Gastroesophageal sphincter (tissue), 4 donors: Measurements from ENCODE around the gene THRAP3. TPM values are rescaled to one million over a fixed set of nuclear protein-coding genes. Genes with fewer than 3 reads are reported as not detected.

ENCODE experiments used
- ATAC-seq: fragments of 150-250 bp; one replicate; pipeline ENCODE4 v1.9.1; 2016; ENCODE audit warnings: mild to moderate bottlenecking, moderate library complexity
- H3K27ac ChIP-seq, 4 donors: fragments of 200-600 bp; sonication (generic) in 3 of 4; 1 replicate in 3 of 4; 2 replicates in 1 of 4; pipeline ENCODE4 v1.5.1; 2016 to 2019
- H3K27me3 ChIP-seq: fragments of 200-600 bp; sonication (generic); one replicate; pipeline ENCODE4 v1.5.1; 2019
- H3K36me3 ChIP-seq, 2 donors: fragments of 200-600 bp; sonication (generic); one replicate each; pipeline ENCODE4 v1.5.1; 2019; ENCODE audit warnings: control low read depth in 1 of 2
- H3K4me1 ChIP-seq, 3 donors: fragments of 200-600 bp; sonication (generic); 1 replicate in 2 of 3; 2 replicates in 1 of 3; pipeline ENCODE4 v1.5.1; 2016 to 2019; ENCODE audit warnings: control low read depth in 2 of 3
- H3K4me3 ChIP-seq, 2 donors: fragments of 200-600 bp; sonication (generic); one replicate each; pipeline ENCODE4 v1.5.1; 2019; ENCODE audit warnings: mild to moderate bottlenecking in 1 of 2, moderate library complexity in 1 of 2
- H3K9me3 ChIP-seq, 3 donors: fragments of 200-600 bp; sonication (generic); one replicate each; pipeline ENCODE4 v1.5.1; 2017 to 2019; ENCODE audit warnings: control low read depth in 2 of 3
- CTCF ChIP-seq, 4 experiments: fragments of 200-600 bp in 2 of 4; fragments of 450-650 bp in 2 of 4; sonication (generic) in 1 of 4; IDR thresholded peaks; one replicate each; pipeline ENCODE4 v1.5.1; 2017 to 2019; ENCODE audit warnings: antibody characterized with exemption in 4 of 4, mild to moderate bottlenecking in 2 of 4, moderate library complexity in 2 of 4
- EP300 ChIP-seq: sonication (generic); formaldehyde crosslinking; IDR thresholded peaks from one replicate; pipeline ENCODE4 v1.6.1; 2017; ENCODE audit warnings: antibody characterized with exemption, mild to moderate bottlenecking
- POLR2A ChIP-seq, 2 donors: fragments of 450-650 bp; IDR thresholded peaks; one replicate each; pipeline ENCODE4 v1.6.1; 2017; ENCODE audit warnings: antibody characterized with exemption in 2 of 2, mild to moderate bottlenecking in 2 of 2, moderate library complexity in 1 of 2
- POLR2AphosphoS5 ChIP-seq: sonication (generic); formaldehyde crosslinking; IDR thresholded peaks from one replicate; pipeline ENCODE4 v1.6.1; 2017; ENCODE audit warnings: antibody characterized with exemption
- WGBS, 2 donors: methylation state at CpG; one replicate each; pipeline ENCODE4 v1.1.5; 2018; ENCODE audit warnings: low coverage in 1 of 2; 5-methylcytosine and 5-hydroxymethylcytosine counted together
- total RNA-seq, 4 donors: library from RNA; depleted of rRNA; stranded (reverse); fragments of >200 nt; gene quantifications; one replicate each; pipeline ENCODE4 v1.1.0, GENCODE V29; 2016

Gene THRAP3
- total RNA-seq, 4 donors from 2014 or later, result 100 to 123 (median 114) TPM

- H3K4me1 ChIP-seq, result peaks cover 0 to 22% (median 6%) of the 10 kb centered on the region in 3 donors
- H3K27me3 ChIP-seq, result no peaks in the 10 kb centered on the region
- ATAC-seq, result no peak
- WGBS, 2 donors, result 73 to 100% methylated on average over 1 to 3 of the region's 34 CpGs
- peaks cover 0 to 75% of the 10 kb centered on the region in 2 donors for H3K36me3 ChIP-seq
- H3K4me3 ChIP-seq, result no peak overlapping the region
- no peak overlapping the region for H3K27ac ChIP-seq
- no peak for TF ChIP-seq CTCF (IDR thresholded peaks at IDR 0.05)
- TF ChIP-seq EP300, result no peak
- no peak for TF ChIP-seq POLR2A (IDR thresholded peaks at IDR 0.05)
- TF ChIP-seq POLR2AphosphoS5, result no peak
- H3K9me3 ChIP-seq, result no peaks in the 10 kb centered on the region
Measured at GRCh38 chr1:36341626-36342320, 117.5 kb downstream of the THRAP3 start.

DNA sequence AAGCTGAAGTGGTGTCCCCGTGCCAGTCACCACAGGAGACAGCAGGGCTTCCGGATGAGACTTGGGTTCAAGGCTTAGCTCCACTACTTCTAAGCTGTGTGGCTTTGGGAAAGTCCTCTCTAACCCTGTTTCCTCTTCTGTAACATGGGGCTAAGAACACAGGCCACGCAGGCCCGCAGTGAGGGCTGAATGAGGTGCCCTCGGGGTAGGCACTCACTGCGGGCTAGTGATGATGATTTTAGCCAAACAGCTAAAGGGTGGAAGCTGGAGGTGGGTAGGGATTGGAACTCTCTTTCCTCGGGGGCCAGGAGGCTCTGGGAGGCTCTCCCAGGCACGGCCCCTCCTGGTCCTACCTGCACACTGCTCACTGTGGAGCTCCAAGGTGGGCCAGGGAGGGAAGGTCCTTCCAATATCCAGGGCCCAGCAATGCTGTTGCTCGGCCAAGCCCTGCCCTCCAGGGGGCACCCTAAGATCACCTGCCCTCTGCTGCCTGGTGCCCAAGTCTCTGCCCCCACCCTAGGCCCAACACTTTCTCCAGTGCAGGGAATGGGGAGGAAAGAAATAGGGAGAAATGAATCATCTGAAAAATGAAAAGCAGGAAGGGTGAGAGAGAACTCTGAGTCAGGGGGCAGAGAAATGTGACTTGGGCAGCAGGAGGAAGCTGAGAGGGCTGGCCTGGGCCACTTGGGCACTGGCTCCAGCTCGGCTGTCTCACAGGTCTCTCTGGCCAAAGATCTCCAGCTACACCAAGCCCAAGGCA lies 118.4 kb downstream of the THRAP3 start:
- peak; percentile 73 for ATAC-seq
- no peaks in the 10 kb centered on the region for H3K9me3 ChIP-seq
- peak overlapping the region in 3 of 4 donors; percentile 49 to 73 (median 70) for H3K27ac ChIP-seq
- peaks cover 0 to 22% (median 6%) of the 10 kb centered on the region in 3 donors for H3K4me1 ChIP-seq
- H3K27me3 ChIP-seq, result no peaks in the 10 kb centered on the region
- 0 to 20% methylated on average over 1 of the region's 10 CpGs for WGBS, 2 donors
- H3K36me3 ChIP-seq, result peaks cover 0 to 83% of the 10 kb centered on the region in 2 donors
- H3K4me3 ChIP-seq, result no peak overlapping the region
- TF ChIP-seq POLR2A (IDR thresholded peaks at IDR 0.05), result no peak
- peak in 3 of 4 experiments; percentile 66 to 84 (median 69) for TF ChIP-seq CTCF (IDR thresholded peaks at IDR 0.05)
- TF ChIP-seq POLR2AphosphoS5, result peak; percentile 36
- no peak for TF ChIP-seq EP300

DNA sequence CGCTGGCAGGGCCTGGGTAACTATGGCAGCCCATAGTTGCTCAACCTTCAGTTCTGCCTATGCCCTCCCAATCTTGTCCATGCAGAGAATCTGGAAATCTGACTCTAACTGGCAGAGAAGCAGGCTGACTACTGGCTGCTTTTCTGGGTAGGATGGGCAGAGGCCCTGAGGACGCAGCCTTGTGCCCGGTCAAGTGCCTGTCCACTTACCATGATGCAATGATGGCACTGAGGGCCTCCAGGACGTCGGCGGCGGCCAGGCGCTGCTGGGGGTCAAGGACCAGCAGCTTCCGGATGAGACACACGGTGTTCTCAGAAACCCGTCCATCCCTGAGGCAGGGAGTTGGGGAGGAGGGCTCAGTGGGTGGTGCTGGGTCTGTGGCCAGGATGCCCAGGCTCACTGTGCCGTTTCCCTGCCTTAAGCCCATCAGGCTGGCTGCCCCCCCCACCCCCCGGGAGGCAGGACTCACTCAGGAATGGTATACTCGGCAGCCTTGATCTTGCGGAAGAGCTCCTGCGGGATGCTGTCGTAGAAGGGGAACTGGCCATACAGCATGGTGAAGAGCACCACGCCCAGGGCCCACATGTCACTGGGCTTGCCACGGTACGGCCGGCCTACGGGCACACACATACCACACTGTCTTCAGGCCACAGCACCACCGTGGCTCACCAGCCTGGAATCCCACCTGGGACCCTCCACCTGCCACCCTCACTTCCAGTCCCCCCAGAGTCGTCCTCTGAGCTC lies 119.6 kb downstream of the THRAP3 start:
- no peak overlapping the region for H3K4me3 ChIP-seq
- peaks cover 0 to 96% of the 10 kb centered on the region in 2 donors for H3K36me3 ChIP-seq
- no peaks in the 10 kb centered on the region for H3K27me3 ChIP-seq
- H3K4me1 ChIP-seq, result peaks cover 0 to 16% (median 6%) of the 10 kb centered on the region in 3 donors
- no peaks in the 10 kb centered on the region for H3K9me3 ChIP-seq
- H3K27ac ChIP-seq, result peak overlapping the region in 3 of 4 donors; percentile 49 to 73 (median 70)
- WGBS, 2 donors, result 100% methylated on average over 2 of the region's 24 CpGs; no CpG with 5 or more reads in 1 of the 2 donors
- TF ChIP-seq POLR2A (IDR thresholded peaks at IDR 0.05), result no peak
- TF ChIP-seq POLR2AphosphoS5, result no peak
- no peak for TF ChIP-seq EP300
- no peak for TF ChIP-seq CTCF (IDR thresholded peaks at IDR 0.05)
- ATAC-seq, result no peak

GRCh38 chr1:36344395-36344680 lies 120.1 kb downstream of the THRAP3 start:
- no CpG with 5 or more reads among the region's 8 CpGs for WGBS, 2 donors
- H3K4me1 ChIP-seq, result peaks cover 0 to 16% (median 6%) of the 10 kb centered on the region in 3 donors
- peaks cover 0 to 99% of the 10 kb centered on the region in 2 donors for H3K36me3 ChIP-seq
- H3K27ac ChIP-seq, result no peak overlapping the region
- no peak for TF ChIP-seq POLR2A (IDR thresholded peaks at IDR 0.05)
- H3K27me3 ChIP-seq, result no peaks in the 10 kb centered on the region
- no peak for ATAC-seq
- H3K4me3 ChIP-seq, result no peak overlapping the region
- H3K9me3 ChIP-seq, result no peaks in the 10 kb centered on the region

- H3K4me1 ChIP-seq, result peaks cover 0 to 26% (median 9%) of the 10 kb centered on the region in 3 donors
- no peak overlapping the region for H3K4me3 ChIP-seq
- H3K36me3 ChIP-seq, result peaks cover 0 to 98% of the 10 kb centered on the region in 2 donors
- 90% methylated on average over 2 of the region's 7 CpGs; no CpG with 5 or more reads in 1 of the 2 donors for WGBS, 2 donors
- ATAC-seq, result no peak
- no peaks in the 10 kb centered on the region for H3K9me3 ChIP-seq
- no peaks in the 10 kb centered on the region for H3K27me3 ChIP-seq
- TF ChIP-seq POLR2AphosphoS5 (no peak), EP300 (no peak), CTCF (IDR thresholded peaks at IDR 0.05) (no peak), POLR2A (IDR thresholded peaks at IDR 0.05) (no peak)
- H3K27ac ChIP-seq, result no peak overlapping the region
Measured at GRCh38 chr1:36345353-36345752, 121.1 kb downstream of the THRAP3 start.
